ENCODE data around the gene TTC12.

DNA sequence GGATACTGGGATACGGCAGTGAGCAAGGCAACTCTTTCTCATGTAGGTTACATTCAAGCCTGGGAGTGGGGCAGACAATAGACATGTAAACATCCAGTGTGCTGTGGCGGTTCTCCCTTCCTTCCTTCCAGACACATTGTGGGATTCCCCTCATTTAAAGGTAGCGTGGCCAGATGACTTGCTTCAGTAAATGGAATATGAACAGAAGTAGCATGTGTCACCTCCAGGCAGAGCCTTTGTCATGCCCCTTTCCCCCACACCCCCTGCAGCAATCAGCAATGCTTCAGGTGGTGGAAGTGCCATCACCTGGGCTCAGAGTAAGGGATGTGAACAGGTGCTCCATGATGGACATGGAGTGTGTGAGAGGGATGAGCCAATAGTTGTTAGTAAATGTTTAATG is 34.8 kb upstream of the TTC12 start:
- TF ChIP-seq GATA2 (IDR thresholded peaks at IDR 0.05; ENCODE audit: low read depth, low read length) (no peak), GATA3 (IDR thresholded peaks at IDR 0.05; ENCODE audit: low read depth, low read length) (no peak)

Measured in SH-SY5Y (cell line).